Aorta (tissue), 5 donors: ENCODE measurements around the gene MAPT. TPM values are rescaled to one million over a fixed set of nuclear protein-coding genes. Genes with fewer than 3 reads are reported as not detected.

Source experiments
- ATAC-seq: fragments of 200-7000 bp; cut with Tn5 transposase; one replicate; pipeline ENCODE4 v1.9.1; 2022; ENCODE audit warnings: moderate library complexity; ENCODE audit not compliant: low FRiP score
- DNase-seq, 2 donors: peaks; one replicate each; pipeline ENCODE4 v3.0.0-alpha.2; 2020
- H3K27ac ChIP-seq, 2 donors: one replicate each; pipeline ENCODE4 v1.5.1; 2013; ENCODE audit warnings: low read length in 2 of 2, mild to moderate bottlenecking in 2 of 2, moderate library complexity in 2 of 2, control low read depth in 1 of 2, inconsistent platforms in 1 of 2, low read depth in 1 of 2
- H3K27me3 ChIP-seq, 2 donors: one replicate each; pipeline ENCODE4 v1.6.1; 2013; ENCODE audit warnings: control low read depth in 1 of 2, low read length in 1 of 2, mild to moderate bottlenecking in 1 of 2, moderate library complexity in 1 of 2; ENCODE audit not compliant: insufficient read depth in 2 of 2, control insufficient read depth in 1 of 2
- H3K36me3 ChIP-seq, 2 donors: one replicate each; pipeline ENCODE4 v1.6.1; 2013; ENCODE audit warnings: control low read depth in 1 of 2, low read length in 1 of 2, mild to moderate bottlenecking in 1 of 2; ENCODE audit not compliant: insufficient read depth in 2 of 2, control insufficient read depth in 1 of 2
- H3K4me1 ChIP-seq, 2 donors: one replicate each; pipeline ENCODE4 v1.6.1; 2013; ENCODE audit warnings: low read length in 2 of 2, control low read depth in 1 of 2, mild to moderate bottlenecking in 1 of 2, moderate library complexity in 1 of 2; ENCODE audit not compliant: insufficient read depth in 2 of 2, control insufficient read depth in 1 of 2
- H3K4me3 ChIP-seq, 2 donors: one replicate each; pipeline ENCODE4 v1.5.1; 2013; ENCODE audit warnings: low read length in 2 of 2, control low read depth in 1 of 2, mild to moderate bottlenecking in 1 of 2
- H3K9me3 ChIP-seq: one replicate; pipeline ENCODE4 v1.6.1; 2013; ENCODE audit warnings: mild to moderate bottlenecking, low read length; ENCODE audit not compliant: control insufficient read depth
- WGBS, 2 donors: extraction: QIAGEN DNeasy Blood & Tissue Kit; methylation state at CpG; one replicate each; pipeline ENCODE4 v1.1.7; 2013; 5-methylcytosine and 5-hydroxymethylcytosine counted together
- intact Hi-C, 2 donors: fragments of 100-400 bp; cut with DNase I; formaldehyde crosslinking; loops; one replicate each; pipeline versions ENCODE4 v1.14.2 to v1.15.0; 2022
- polyA plus RNA-seq, 2 donors: library from polyadenylated mRNA; stranded (reverse); fragments of 200-250 nt; gene quantifications; one replicate each; pipeline ENCODE4 v1.2.3, GENCODE V29; 2013
- total RNA-seq, 2 donors: library from RNA; stranded (reverse); fragmentation: NEBNext Ultra II Directional; extraction: Animal tissue kit (Norgen Biotek cat#: 25700); gene quantifications; one replicate each; pipeline ENCODE4 v1.2.1, GENCODE V29; 2021
- donor health status: healthy with polysubstance abuse.
- donor health status: Bipolar disorder and iron deficiency.
- donor health status: DM: no; HTN: no; CAD: no.
- donor health status: DM: no; HTN: no; CAD: no.
- donor health status: DM: yes; HTN: yes; CAD: no.

MAPT gene
- total and polyA plus RNA-seq, 4 donors: 0.13 to 3.9 (median 0.90) TPM

- no peak overlapping the region for H3K27ac ChIP-seq
- H3K36me3 ChIP-seq: no peaks in the 10 kb centered on the region
- DNase-seq (no peak), ATAC-seq (no peak)
- WGBS, 2 donors: 52 to 63% methylated on average over 14 of the region's 14 CpGs
- H3K27me3 ChIP-seq: no peaks in the 10 kb centered on the region
- intact Hi-C loops: no loop called here
- H3K4me1 ChIP-seq: no peaks in the 10 kb centered on the region
- H3K9me3 ChIP-seq: no peaks in the 10 kb centered on the region
- no peak overlapping the region for H3K4me3 ChIP-seq
Observed at GRCh38 chr17:45869676-45870341, 24.5 kb upstream of the MAPT start.

- no peak for ATAC-seq
- WGBS, 2 donors: 54 to 58% methylated on average over 4 of the region's 4 CpGs
Observed at GRCh38 chr17:45870342-45870974, 23.9 kb upstream of the MAPT start.

DNA sequence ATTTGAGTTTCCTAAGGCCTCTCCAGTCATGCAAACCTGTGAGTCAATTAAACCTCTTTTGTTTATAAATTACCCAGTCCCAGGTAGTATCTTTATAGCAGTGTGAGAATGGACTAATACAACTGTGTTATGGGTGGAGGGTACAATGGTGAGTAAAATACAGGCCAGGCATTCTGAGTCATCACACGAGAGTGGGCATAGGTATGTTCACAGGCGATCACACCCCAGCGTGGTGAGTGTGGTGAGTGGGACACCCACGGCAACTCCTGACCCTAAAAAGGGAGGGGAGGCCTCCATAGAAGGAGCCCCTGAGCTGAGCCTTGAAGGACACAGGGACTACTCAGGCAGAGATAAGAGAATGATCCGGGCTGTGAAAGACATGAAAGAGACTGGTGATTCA lies 22.6 kb upstream of the MAPT start:
- H3K4me1 ChIP-seq: no peaks in the 10 kb centered on the region
- intact Hi-C loops: no loop called here
- H3K36me3 ChIP-seq: no peaks in the 10 kb centered on the region
- H3K27me3 ChIP-seq: no peaks in the 10 kb centered on the region
- H3K27ac ChIP-seq: no peak overlapping the region
- no peaks in the 10 kb centered on the region for H3K9me3 ChIP-seq
- H3K4me3 ChIP-seq: no peak overlapping the region
- ATAC-seq (no peak), DNase-seq (no peak)
- 79 to 81% methylated on average over 5 of the region's 5 CpGs for WGBS, 2 donors

More at GRCh38 chr17:45870342-45870974, 23.9 kb upstream of the MAPT start:
- Histone ChIP-seq H3K36me3 (no peaks in the 10 kb centered on the region), H3K4me1 (no peaks in the 10 kb centered on the region), H3K4me3 (no peak overlapping the region), H3K9me3 (no peaks in the 10 kb centered on the region), H3K27ac (no peak overlapping the region), H3K27me3 (no peaks in the 10 kb centered on the region)
- no peak for DNase-seq
- intact Hi-C loops: no loop called here

GRCh38 chr17:45873728-45874127 lies 20.6 kb upstream of the MAPT start:
- no peak for DNase-seq
- no peak for ATAC-seq
- Histone ChIP-seq H3K36me3 (no peaks in the 10 kb centered on the region), H3K4me3 (no peak overlapping the region), H3K27me3 (no peaks in the 10 kb centered on the region), H3K9me3 (peaks cover 3% of the 10 kb centered on the region), H3K27ac (no peak overlapping the region), H3K4me1 (no peaks in the 10 kb centered on the region)
- WGBS, 2 donors: 6 to 8% methylated on average over 6 of the region's 6 CpGs
- intact Hi-C loops: no loop called here

DNA sequence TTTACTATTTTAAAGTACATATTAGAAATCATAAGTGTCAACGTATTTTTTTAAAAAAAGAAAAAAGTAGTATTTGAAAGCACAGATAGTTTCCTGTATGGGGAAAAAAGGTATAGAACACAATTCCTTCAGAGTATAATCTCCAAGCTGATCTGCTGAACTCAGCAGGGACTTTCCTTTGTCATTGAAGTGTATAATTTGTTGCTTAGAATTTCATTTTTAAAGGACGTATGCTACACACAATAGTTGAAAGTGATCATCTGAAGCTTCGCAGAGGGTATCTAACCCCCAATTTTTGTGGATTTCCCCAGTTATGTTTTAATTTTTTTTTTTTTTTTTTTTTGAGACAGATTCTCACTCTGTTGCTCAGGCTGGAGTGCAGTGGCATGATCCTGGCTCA lies 20.2 kb upstream of the MAPT start:
- no peaks in the 10 kb centered on the region for H3K36me3 ChIP-seq
- H3K4me3 ChIP-seq: no peak overlapping the region
- no peak for DNase-seq
- no peak overlapping the region for H3K27ac ChIP-seq
- no peaks in the 10 kb centered on the region for H3K4me1 ChIP-seq
- intact Hi-C loops: no loop called here
- peaks cover 3% of the 10 kb centered on the region for H3K9me3 ChIP-seq
- no peaks in the 10 kb centered on the region for H3K27me3 ChIP-seq
- 46 to 55% methylated on average over 3 of the region's 3 CpGs for WGBS, 2 donors
- ATAC-seq: no peak

DNA sequence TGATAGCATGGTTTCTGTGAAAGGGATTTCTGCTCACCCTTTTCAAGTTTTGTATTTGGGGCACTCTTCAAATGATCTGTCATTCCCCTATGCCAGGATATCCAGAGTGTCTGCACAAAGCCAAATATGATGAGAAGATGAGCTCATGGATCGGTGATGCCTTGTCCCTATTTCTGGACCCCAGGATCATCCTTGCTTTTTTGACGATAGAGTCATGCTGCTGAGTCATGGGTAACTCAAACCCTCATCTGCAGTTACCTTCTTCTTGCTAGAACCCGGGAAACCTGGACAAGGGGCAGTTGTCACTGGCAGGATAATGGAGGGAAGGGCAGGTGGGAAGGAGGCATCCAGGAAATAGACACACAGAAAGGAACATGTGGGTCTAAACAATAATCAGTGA lies 17.8 kb upstream of the MAPT start:
- Histone ChIP-seq H3K4me3 (no peak overlapping the region), H3K4me1 (no peaks in the 10 kb centered on the region), H3K9me3 (peaks cover 3% of the 10 kb centered on the region), H3K27ac (no peak overlapping the region), H3K27me3 (no peaks in the 10 kb centered on the region), H3K36me3 (no peaks in the 10 kb centered on the region)
- intact Hi-C loops: no loop called here
- no peak for DNase-seq
- 72 to 76% methylated on average over 3 of the region's 3 CpGs for WGBS, 2 donors
- no peak for ATAC-seq

- no peaks in the 10 kb centered on the region for H3K4me1 ChIP-seq
- no peaks in the 10 kb centered on the region for H3K27me3 ChIP-seq
- no peak overlapping the region for H3K4me3 ChIP-seq
- peaks cover 3% of the 10 kb centered on the region for H3K9me3 ChIP-seq
- ATAC-seq (no peak), DNase-seq (no peak)
- no peak overlapping the region for H3K27ac ChIP-seq
- intact Hi-C loops: no loop called here
- WGBS, 2 donors: 66 to 76% methylated on average over 1 of the region's 1 CpG
- no peaks in the 10 kb centered on the region for H3K36me3 ChIP-seq
Observed at GRCh38 chr17:45877467-45877866, 16.9 kb upstream of the MAPT start.

- Histone ChIP-seq H3K9me3 (peaks cover 2% of the 10 kb centered on the region), H3K4me1 (no peaks in the 10 kb centered on the region), H3K4me3 (no peak overlapping the region), H3K27ac (no peak overlapping the region), H3K27me3 (peaks cover 0 to 2% of the 10 kb centered on the region in 2 donors), H3K36me3 (no peaks in the 10 kb centered on the region)
- no peak for ATAC-seq
- 88% methylated on average over 2 of the region's 2 CpGs for WGBS, 2 donors
- intact Hi-C loops: no loop called here
- no peak for DNase-seq
Observed at GRCh38 chr17:45883063-45883462, 11.3 kb upstream of the MAPT start.

DNA sequence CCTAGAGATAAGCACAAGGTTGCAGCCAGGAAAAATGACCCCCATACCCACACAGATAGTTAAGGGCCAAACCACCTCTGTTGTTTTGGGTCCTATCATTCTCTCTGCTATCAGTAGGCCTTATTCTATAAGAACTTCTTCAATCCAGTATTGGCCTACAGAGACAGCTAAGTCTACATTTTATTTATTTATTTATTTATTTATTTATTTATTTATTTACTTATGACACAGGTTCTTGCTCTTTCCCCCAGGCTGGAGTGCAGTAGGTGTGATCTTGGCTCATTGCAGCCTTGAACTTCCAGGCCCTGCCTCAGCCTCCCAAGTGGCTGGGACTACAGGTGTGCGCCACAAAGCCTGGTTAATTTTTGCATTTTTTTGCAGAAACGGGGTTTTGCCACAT lies 7.5 kb upstream of the MAPT start:
- peaks cover 2% of the 10 kb centered on the region for H3K9me3 ChIP-seq
- DNase-seq: no peak
- WGBS, 2 donors: 89 to 94% methylated on average over 2 of the region's 2 CpGs
- ATAC-seq: no peak
- intact Hi-C loops: no loop called here
- H3K36me3 ChIP-seq: no peaks in the 10 kb centered on the region
- no peaks in the 10 kb centered on the region for H3K4me1 ChIP-seq
- H3K27ac ChIP-seq: no peak overlapping the region
- H3K4me3 ChIP-seq: no peak overlapping the region
- peaks cover 0 to 2% of the 10 kb centered on the region in 2 donors for H3K27me3 ChIP-seq
